Naive thymus-derived CD8-positive, alpha-beta T cell (primary cell): Measurements from ENCODE around the gene DTD1. TPM values are rescaled to one million over a fixed set of nuclear protein-coding genes. Genes with fewer than 3 reads are reported as not detected.
A peak's percentile ranks its signal among the peaks of the same experiment; 100 is the strongest.
"Not testable (repeated sequence)": the region's sequence is repeated elsewhere in the genome, so short reads cannot be mapped to it uniquely, and the experiment has no call there.

Source experiments
- ATAC-seq, 2 donors: fragments of 150-1000 bp; cut with Tn5 transposase in 1 of 2; sonication (Bioruptor Pico), chemical (Tn5 transposase) in 1 of 2; 1 replicate in 1 of 2; 2 replicates in 1 of 2; pipeline ENCODE4 v1.10.0; 2021; ENCODE audit warnings: mild to moderate bottlenecking in 2 of 2, moderate library complexity in 2 of 2
- POLR2A ChIA-PET: fragments of 350-600 bp; sonication (Branson Sonifier 250); formaldehyde crosslinking; loops from one replicate; lab custom pipeline; 2021; ENCODE audit warnings: antibody characterized with exemption; lab: Charles Lee
- DNase-seq, 10 donors: peaks; one replicate each; pipeline versions ENCODE4 v3.0.0 to v3.0.0-alpha.2; 2020 to 2022
- H3K27ac Mint-ChIP-seq, 10 donors: one replicate each; pipeline ENCODE4 v1.8.0; 2020 to 2022; ENCODE audit warnings: mild to moderate bottlenecking in 10 of 10, mixed read lengths in 10 of 10, moderate library complexity in 4 of 10, inconsistent platforms in 1 of 10
- H3K27me3 Mint-ChIP-seq, 5 donors: one replicate each; pipeline ENCODE4 v1.8.0; 2021 to 2022; ENCODE audit warnings: mixed read lengths in 5 of 5
- H3K36me3 Mint-ChIP-seq, 3 donors: one replicate each; pipeline ENCODE4 v1.8.0; 2020 to 2022; ENCODE audit warnings: mixed read lengths in 3 of 3, mild to moderate bottlenecking in 2 of 3, inconsistent platforms in 1 of 3
- H3K4me1 Mint-ChIP-seq, 4 donors: one replicate each; pipeline ENCODE4 v1.8.0; 2021 to 2022; ENCODE audit warnings: mixed read lengths in 4 of 4
- H3K4me3 Mint-ChIP-seq, 10 donors: one replicate each; pipeline ENCODE4 v1.8.0; 2020 to 2022; ENCODE audit warnings: mild to moderate bottlenecking in 10 of 10, mixed read lengths in 10 of 10, moderate library complexity in 6 of 10, inconsistent platforms in 1 of 10
- H3K9me3 Mint-ChIP-seq, 9 donors: one replicate each; pipeline ENCODE4 v1.8.0; 2020 to 2022; ENCODE audit warnings: mixed read lengths in 9 of 9, mild to moderate bottlenecking in 3 of 9, inconsistent platforms in 1 of 9, moderate library complexity in 1 of 9
- polyA plus RNA-seq, 3 donors: library from polyadenylated mRNA; unstranded; fragments of 300-500 nt; fragmentation: Illumina TruSeq; gene quantifications; one replicate each; pipeline ENCODE4 v1.2.3, GENCODE V29; 2021
- total RNA-seq, 8 experiments: library from RNA in 2 of 8; stranded (reverse) in 2 of 8; gene quantifications; one replicate each; pipeline ENCODE4 v1.2.3 and lab custom pipeline; 2021 to 2026

Gene DTD1
- total and polyA plus RNA-seq, 5 experiments from 2014 or later = 14.5 to 50.4 (median 33.9) TPM

DNA sequence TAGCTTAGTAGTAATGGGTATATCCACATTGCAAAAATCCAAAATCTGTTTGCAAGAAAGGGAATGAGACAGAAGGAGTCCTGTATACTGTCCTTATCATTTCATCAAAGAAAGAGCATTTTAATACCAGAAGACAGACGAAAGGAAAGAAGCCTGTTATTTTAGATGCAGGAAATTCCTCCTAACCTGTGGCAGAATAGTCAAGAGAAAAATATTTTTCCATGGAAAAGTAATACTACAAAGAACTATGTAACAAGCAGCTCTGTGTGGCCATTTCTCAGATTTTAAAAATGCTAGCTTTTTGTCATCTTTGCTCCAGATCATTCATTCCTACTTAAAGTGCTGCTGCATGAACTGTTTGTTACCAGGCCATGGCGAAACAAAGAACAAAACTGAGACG, 152.9 kb downstream of the DTD1 start:
- Mint-ChIP-seq H3K4me3 (no peak overlapping the region), H3K9me3 (no peaks in the 10 kb centered on the region), H3K27ac (no peak overlapping the region), H3K27me3 (no peaks in the 10 kb centered on the region), H3K36me3 (peaks cover 0 to 35% (median 25%) of the 10 kb centered on the region in 3 donors), H3K4me1 (peaks cover 14 to 27% (median 20%) of the 10 kb centered on the region in 4 donors)
- POLR2A ChIA-PET = no interaction called here
- no peak for DNase-seq
- ATAC-seq = no peak

DNA sequence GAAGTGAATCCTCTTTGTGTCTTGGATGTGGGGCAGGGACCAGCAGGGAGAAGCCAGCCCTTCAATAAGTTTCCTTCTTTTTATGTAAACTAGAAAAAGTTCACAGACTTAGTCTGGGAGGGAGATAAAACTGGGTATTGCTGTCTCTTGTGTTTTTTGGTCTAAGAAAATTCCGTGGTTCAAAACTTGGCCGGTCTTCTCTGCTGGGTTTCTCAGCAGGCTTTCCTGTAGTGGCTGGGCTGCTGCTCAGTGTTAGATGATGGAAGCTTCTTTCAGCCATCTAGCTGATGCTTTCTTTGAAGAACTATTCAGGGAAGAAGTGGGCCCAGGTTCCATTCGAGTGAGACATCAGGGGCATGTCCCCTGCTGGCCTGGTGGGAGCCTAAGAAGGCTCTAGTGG, 155.0 kb downstream of the DTD1 start:
- Mint-ChIP-seq H3K36me3 (peaks cover 0 to 38% (median 23%) of the 10 kb centered on the region in 3 donors), H3K4me3 (no peak overlapping the region), H3K4me1 (peaks cover 2 to 10% (median 7%) of the 10 kb centered on the region in 4 donors), H3K9me3 (no peaks in the 10 kb centered on the region), H3K27me3 (no peaks in the 10 kb centered on the region), H3K27ac (no peak overlapping the region)
- no peak for DNase-seq
- POLR2A ChIA-PET = no interaction called here
- no peak for ATAC-seq

DNA sequence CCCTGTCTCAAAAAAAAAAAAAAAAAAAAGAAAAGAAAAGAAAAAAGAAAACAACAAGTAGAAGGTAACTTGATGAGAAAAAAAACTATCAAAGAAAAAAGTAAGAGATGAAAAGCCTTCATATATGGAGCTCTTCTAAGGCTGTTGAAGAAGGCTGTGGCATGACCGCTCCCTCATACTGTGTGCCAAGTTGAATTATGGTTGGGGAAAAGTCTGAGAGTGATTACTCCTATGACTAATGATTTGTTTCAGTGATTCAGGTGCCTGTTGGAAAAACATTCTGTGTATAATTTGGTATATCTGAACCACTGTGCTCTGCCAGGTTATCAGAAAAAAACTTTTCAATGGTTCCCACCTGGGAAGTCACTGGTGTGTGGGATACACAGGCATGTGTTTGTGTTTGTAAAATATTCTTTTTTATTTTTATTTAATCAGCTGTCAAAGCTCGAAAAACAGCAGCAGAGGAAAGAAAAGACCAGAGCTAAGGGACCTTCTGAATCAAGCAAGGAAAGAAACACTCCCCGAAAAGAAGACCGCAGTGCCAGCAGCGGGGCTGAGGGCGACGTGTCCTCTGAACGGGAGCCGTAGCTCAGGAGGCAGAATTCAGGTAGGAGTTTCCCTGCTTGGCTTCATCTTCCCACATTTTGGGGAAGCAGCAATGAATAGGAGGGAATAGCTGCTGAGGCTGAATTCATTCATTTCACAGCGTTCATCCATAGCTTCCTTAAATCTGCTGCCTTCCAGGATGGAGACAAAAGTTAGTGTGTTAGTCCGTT, 156.0 kb downstream of the DTD1 start:
- Mint-ChIP-seq H3K4me1 (peaks cover 3 to 8% (median 7%) of the 10 kb centered on the region in 4 donors), H3K27me3 (no peaks in the 10 kb centered on the region), H3K9me3 (no peaks in the 10 kb centered on the region), H3K4me3 (no peak overlapping the region), H3K27ac (no peak overlapping the region), H3K36me3 (peaks cover 0 to 40% (median 23%) of the 10 kb centered on the region in 3 donors)
- POLR2A ChIA-PET = no interaction called here
- DNase-seq (no peak), ATAC-seq (no peak)

DNA sequence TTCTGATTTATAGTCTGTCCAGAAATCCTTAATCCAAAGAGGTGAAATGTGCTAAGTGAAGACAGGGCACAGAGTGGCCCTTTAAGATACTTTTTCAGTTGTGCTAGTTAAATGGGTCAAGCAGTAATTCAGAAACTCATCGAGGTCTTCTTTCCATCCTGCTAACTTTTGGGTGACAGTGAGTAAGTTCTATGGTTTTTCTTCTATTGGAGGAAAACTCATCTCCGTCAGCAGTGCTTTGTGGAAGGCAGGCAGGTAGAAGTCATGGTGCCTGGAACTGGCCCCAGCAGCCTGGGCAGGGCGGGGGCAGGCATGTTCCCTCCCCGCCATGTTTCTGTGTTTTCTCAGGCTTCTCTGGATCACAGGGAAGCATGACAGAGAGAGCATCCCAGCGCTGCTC, 159.2 kb downstream of the DTD1 start:
- H3K4me3 Mint-ChIP-seq = no peak overlapping the region
- POLR2A ChIA-PET = no interaction called here
- H3K27ac Mint-ChIP-seq = no peak overlapping the region
- DNase-seq = no peak
- H3K9me3 Mint-ChIP-seq = no peaks in the 10 kb centered on the region
- H3K36me3 Mint-ChIP-seq = peaks cover 0 to 40% (median 23%) of the 10 kb centered on the region in 3 donors
- H3K4me1 Mint-ChIP-seq = peaks cover 0 to 14% (median 8%) of the 10 kb centered on the region in 4 donors
- no peaks in the 10 kb centered on the region for H3K27me3 Mint-ChIP-seq
- no peak for ATAC-seq

DNA sequence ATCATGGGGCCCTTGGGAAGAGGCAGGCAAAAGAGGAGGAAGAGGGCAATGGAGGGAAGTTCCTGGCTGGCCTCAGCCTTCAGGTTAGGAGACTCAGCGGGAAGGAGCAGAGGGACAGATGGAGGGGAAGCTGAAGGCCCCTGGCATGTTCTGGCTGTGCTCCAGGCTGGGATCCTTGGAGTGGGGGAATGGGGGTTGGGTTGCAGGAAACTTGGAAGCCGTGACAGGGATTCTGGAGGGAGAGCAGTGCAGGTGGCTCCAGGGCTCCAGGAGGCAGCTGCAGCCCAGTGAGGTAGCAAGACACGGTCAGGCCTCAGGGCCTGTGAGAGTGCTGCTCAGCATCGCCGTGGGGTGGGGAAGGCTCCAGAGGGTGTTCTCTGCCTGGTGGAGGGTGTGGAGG, 161.1 kb downstream of the DTD1 start:
- Mint-ChIP-seq H3K4me3 (no peak overlapping the region), H3K27ac (peak overlapping the region in 3 of 10 donors; percentile 12 to 68 (median 15)), H3K27me3 (no peaks in the 10 kb centered on the region), H3K9me3 (no peaks in the 10 kb centered on the region), H3K4me1 (peaks cover 4 to 25% (median 12%) of the 10 kb centered on the region in 4 donors), H3K36me3 (peaks cover 0 to 33% (median 26%) of the 10 kb centered on the region in 3 donors)
- ATAC-seq = no peak
- DNase-seq = no peak
- POLR2A ChIA-PET = no interaction called here

DNA sequence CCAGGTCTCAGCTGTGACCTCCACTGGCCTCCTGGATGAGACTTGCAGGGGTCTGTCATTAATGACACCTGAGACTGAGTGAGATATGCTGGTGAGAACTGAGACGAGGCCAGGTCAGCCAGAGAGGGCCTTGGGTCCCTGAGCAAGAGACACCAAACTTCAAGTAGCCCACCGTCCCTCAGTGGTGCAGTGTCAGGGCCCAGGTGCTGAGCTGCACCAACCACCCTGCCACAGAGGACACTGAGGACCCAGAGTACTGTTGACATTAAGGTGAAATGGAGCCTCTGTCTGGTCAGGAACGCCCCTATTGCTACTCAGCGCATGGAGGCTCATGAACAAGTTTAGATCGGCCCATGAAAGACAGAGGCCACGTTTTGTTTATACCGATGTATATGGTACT, 161.7 kb downstream of the DTD1 start:
- POLR2A ChIA-PET = no interaction called here
- Mint-ChIP-seq H3K4me1 (peaks cover 6 to 30% (median 15%) of the 10 kb centered on the region in 4 donors), H3K27ac (peak overlapping the region in 3 of 10 donors; percentile 4 to 68 (median 15)), H3K36me3 (peaks cover 0 to 32% (median 25%) of the 10 kb centered on the region in 3 donors), H3K9me3 (no peaks in the 10 kb centered on the region), H3K4me3 (no peak overlapping the region), H3K27me3 (no peaks in the 10 kb centered on the region)
- DNase-seq = no peak
- no peak for ATAC-seq

DNA sequence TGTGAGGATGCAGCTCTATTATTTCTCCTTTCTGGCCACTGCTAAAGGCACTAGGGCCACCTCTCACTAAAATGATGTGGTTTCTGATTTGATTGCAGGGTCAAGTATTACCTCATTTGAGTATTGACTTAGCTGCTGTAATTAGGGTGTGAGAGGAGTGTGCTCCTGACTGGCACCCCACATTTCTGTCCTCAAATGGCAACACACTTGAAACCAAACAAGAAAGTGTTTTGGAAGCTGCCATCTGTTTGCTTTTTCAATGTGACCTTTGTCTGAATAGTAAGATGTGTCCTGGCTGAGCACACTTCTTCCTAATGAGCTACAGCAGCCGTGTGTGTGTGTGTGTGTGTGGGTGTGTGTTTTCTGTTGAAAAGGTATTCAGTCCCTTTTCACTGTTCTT, 162.9 kb downstream of the DTD1 start:
- Mint-ChIP-seq H3K36me3 (peaks cover 0 to 28% (median 16%) of the 10 kb centered on the region in 3 donors), H3K4me3 (no peak overlapping the region), H3K27me3 (no peaks in the 10 kb centered on the region), H3K9me3 (peaks cover 0 to 5% (median 0%) of the 10 kb centered on the region in 9 donors), H3K27ac (peak overlapping the region in 2 of 10 donors; percentile 1 to 53), H3K4me1 (peaks cover 6 to 30% (median 14%) of the 10 kb centered on the region in 4 donors)
- POLR2A ChIA-PET = no interaction called here
- ATAC-seq (no peak), DNase-seq (no peak)

DNA sequence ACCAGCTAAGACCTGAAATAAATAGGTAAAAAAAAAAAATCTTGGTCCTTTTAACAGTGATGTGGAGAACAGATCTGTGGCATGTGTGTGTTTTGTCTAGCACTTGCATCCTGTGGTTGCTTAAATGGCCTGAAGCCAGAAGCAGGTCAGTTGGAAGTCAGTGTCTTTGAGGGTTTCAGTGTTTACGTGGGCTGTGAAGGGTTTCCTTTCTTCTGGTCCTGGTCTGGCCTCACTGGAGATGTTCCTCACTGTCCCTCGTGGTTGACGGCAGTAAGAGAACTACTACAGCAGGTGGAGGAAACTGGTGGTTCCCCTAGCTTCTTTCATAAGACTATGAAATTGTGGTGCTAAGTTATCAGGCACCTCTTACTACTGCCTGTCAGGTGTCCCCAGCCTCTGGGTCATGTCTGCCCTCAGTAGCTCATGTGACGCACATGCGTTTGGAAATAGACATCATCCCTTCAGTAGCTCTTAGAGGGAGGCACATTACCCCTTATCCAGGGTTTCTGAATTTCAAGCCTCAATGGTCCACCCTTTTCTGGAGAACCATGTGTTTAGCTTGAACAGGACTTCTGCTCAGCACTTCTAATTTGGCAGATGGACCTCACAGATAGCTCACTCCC, 166.3 kb downstream of the DTD1 start:
- H3K36me3 Mint-ChIP-seq = peaks cover 0 to 25% (median 19%) of the 10 kb centered on the region in 3 donors
- H3K9me3 Mint-ChIP-seq = peaks cover 0 to 13% (median 6%) of the 10 kb centered on the region in 9 donors
- H3K27ac Mint-ChIP-seq = peak overlapping the region in 5 of 10 donors; percentile 4 to 44 (median 34)
- H3K4me3 Mint-ChIP-seq = no peak overlapping the region
- ATAC-seq (peak in 1 of 2 donors; percentile 65), DNase-seq (peak in 1 of 10 donors; percentile 3)
- H3K27me3 Mint-ChIP-seq = no peaks in the 10 kb centered on the region
- POLR2A ChIA-PET = no interaction called here
- H3K4me1 Mint-ChIP-seq = peaks cover 10 to 25% (median 14%) of the 10 kb centered on the region in 4 donors

DNA sequence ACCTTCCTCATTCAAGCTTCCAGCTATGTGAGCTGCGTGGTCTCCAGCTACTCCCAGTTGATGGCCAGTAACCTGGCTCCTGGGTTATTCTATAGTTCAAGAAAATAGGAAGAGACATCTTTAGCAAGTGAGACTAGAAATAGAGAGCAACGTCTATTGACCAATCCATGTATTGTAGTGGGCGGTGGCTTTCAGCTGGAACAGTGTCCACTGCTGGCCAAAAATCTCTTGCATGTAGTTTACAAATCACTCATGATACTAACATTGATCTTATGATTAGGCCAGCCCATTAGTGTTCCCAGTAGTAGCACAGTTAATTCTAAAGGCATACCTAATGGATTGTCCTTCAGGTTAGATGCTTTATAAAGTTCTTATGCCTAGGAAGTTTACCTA, 166.8 kb downstream of the DTD1 start:
- Mint-ChIP-seq H3K9me3 (peaks cover 0 to 17% (median 6%) of the 10 kb centered on the region in 9 donors), H3K36me3 (peaks cover under 1 to 25% (median 19%) of the 10 kb centered on the region in 3 donors), H3K4me1 (peaks cover 10 to 24% (median 12%) of the 10 kb centered on the region in 4 donors), H3K27ac (no peak overlapping the region), H3K4me3 (no peak overlapping the region), H3K27me3 (no peaks in the 10 kb centered on the region)
- POLR2A ChIA-PET = no interaction called here
- ATAC-seq = no peak
- DNase-seq = no peak

DNA sequence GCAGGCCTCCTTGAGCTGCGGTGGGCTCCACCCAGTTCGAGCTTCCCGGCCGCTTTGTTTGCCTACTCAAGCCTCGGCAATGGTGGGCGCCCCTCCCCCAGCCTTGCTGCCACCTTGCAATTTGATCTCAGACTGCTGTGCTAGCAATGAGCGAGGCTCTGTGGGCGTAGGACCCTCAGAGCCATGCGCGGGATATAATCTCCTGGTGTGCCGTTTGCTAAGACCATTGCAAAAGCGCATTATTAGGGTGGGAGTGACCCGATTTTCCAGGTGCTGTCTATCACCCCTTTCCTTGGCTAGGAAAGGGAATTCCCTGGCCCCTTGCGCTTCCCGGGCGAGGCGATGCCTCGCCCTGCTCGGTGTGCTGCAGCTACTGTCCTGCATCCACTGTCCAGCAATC, 173.0 kb downstream of the DTD1 start:
- H3K4me3 Mint-ChIP-seq, DNase-seq, H3K27ac Mint-ChIP-seq, H3K27me3 Mint-ChIP-seq, ATAC-seq, H3K4me1 Mint-ChIP-seq, POLR2A ChIA-PET: not testable (repeated sequence)
- peaks cover 2 to 29% (median 10%) of the 10 kb centered on the region in 9 donors for H3K9me3 Mint-ChIP-seq
- peaks cover 18 to 42% (median 30%) of the 10 kb centered on the region in 3 donors for H3K36me3 Mint-ChIP-seq

DNA sequence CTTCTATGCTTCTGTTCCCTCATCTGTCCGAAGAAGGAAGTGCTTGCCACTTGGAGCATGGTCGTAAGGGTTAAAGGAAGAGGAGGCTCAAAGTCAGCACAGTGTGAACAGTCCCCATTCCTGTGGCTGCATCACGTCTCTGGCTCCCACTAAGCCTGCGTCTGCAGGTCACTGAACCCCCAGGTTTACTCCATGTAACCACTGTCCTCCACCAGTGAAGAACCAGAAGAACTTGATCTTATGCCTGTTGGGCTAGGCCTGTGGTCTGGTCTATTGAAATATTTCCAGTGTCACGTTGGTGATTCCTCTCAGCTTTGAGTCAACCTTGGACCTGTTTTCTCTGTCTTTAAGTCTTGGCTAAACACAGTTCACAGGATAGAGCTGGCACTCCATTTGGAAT, 179.8 kb downstream of the DTD1 start:
- POLR2A ChIA-PET = no interaction called here
- Mint-ChIP-seq H3K9me3 (peaks cover 0 to 5% (median 0%) of the 10 kb centered on the region in 9 donors), H3K27ac (peak overlapping the region in 1 of 10 donors; percentile 65), H3K4me3 (no peak overlapping the region), H3K4me1 (no peaks in the 10 kb centered on the region), H3K36me3 (peaks cover 12 to 19% (median 16%) of the 10 kb centered on the region in 3 donors), H3K27me3 (peaks cover 0 to 4% (median 0%) of the 10 kb centered on the region in 5 donors)
- no peak for DNase-seq
- ATAC-seq = no peak

DNA sequence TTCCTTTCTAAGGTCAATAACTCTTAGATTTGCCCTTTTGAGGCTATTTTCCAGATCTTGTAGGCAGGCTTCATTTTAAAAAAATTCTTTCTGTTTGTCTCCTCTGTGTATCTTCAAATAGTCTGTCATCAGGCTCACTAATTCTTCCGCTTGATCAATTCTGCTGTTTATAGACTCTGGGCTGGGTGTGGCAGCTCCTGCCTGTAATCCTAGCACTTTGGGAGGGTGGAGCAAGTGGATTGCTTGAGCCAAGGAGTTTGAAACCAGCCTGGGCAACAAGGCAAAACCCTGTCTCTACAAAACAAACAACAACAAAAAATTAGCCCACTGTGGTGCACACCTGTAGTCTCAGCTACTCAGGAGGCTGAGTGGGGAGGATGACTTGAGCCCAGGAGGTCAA, 185.7 kb downstream of the DTD1 start:
- Mint-ChIP-seq H3K36me3 (no peaks in the 10 kb centered on the region), H3K27me3 (peaks cover 7 to 46% (median 9%) of the 10 kb centered on the region in 5 donors), H3K27ac (no peak overlapping the region), H3K4me3 (no peak overlapping the region), H3K4me1 (no peaks in the 10 kb centered on the region), H3K9me3 (no peaks in the 10 kb centered on the region)
- POLR2A ChIA-PET = no interaction called here
- DNase-seq (no peak), ATAC-seq (no peak)

DNA sequence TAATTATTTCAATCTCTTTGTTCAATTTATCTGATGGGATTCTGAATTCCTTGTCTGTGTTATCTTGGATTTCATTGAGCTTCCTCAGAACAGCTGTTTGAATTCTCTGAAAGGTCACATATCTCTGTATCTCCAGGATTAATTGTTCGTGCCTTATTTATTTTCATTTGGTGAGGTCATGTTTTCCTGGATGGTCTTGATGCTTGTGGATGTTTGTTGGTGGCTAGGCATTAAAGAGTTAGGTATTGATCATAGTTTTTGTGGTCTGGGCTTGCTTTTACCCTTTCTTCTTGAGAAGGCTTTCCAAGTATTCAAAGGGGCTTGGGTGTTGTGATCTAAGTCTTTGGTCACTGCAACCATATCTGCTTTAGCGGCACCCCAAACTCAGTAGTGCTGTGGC, 186.4 kb downstream of the DTD1 start:
- Mint-ChIP-seq H3K4me1 (no peaks in the 10 kb centered on the region), H3K9me3 (no peaks in the 10 kb centered on the region), H3K4me3 (no peak overlapping the region), H3K27me3 (peaks cover 7 to 46% (median 9%) of the 10 kb centered on the region in 5 donors), H3K36me3 (no peaks in the 10 kb centered on the region), H3K27ac (no peak overlapping the region)
- ATAC-seq (no peak), DNase-seq (no peak)
- POLR2A ChIA-PET = no interaction called here
